H9 (cell line): ENCODE data around the gene SEMA4C. TPM values are rescaled to one million over a fixed set of nuclear protein-coding genes. Genes with fewer than 3 reads are reported as not detected.
A peak's percentile ranks its signal among the peaks of the same experiment; 100 is the strongest.

Experiments used
- DNase-seq: peaks from one replicate; pipeline ENCODE4 v3.0.0-alpha.2; 2017
- H2AFZ ChIP-seq: one replicate; pipeline ENCODE4 v1.6.1; 2013; ENCODE audit warnings: mild to moderate bottlenecking, low read length, control low read depth, moderate library complexity
- H2AK5ac ChIP-seq: 2 replicates; pipeline ENCODE4 v1.6.1; 2013; ENCODE audit warnings: low read length, control low read depth, mixed read lengths; ENCODE audit not compliant: insufficient read length
- H2BK120ac ChIP-seq: one replicate; pipeline ENCODE4 v1.6.1; 2013; ENCODE audit warnings: low read depth, mild to moderate bottlenecking, low read length, control low read depth, inconsistent platforms; ENCODE audit not compliant: poor library complexity, severe bottlenecking
- H2BK12ac ChIP-seq: 2 replicates; pipeline ENCODE4 v1.6.1; 2013; ENCODE audit warnings: low read length, control low read depth, mixed read lengths, low read depth; ENCODE audit not compliant: insufficient read length
- H2BK15ac ChIP-seq: 2 replicates; pipeline ENCODE4 v1.6.1; 2013; ENCODE audit warnings: low read depth, low read length, control low read depth
- H2BK20ac ChIP-seq: one replicate; pipeline ENCODE4 v1.6.1; 2013; ENCODE audit warnings: low read depth, mild to moderate bottlenecking, low read length, control low read depth, inconsistent platforms; ENCODE audit not compliant: poor library complexity, severe bottlenecking
- H2BK5ac ChIP-seq: 2 replicates; pipeline ENCODE4 v1.6.1; 2013; ENCODE audit warnings: low read length, control low read depth, mixed read lengths; ENCODE audit not compliant: insufficient read length
- H3K14ac ChIP-seq: 2 replicates; pipeline ENCODE4 v1.6.1; 2013; ENCODE audit warnings: low read length, control low read depth; ENCODE audit not compliant: insufficient read depth
- H3K18ac ChIP-seq: 2 replicates; pipeline ENCODE4 v1.6.1; 2013; ENCODE audit warnings: low read depth, mild to moderate bottlenecking, mixed read lengths, low read length, control low read depth; ENCODE audit not compliant: insufficient read length
- H3K23ac ChIP-seq: 2 replicates; pipeline ENCODE4 v1.6.1; 2013; ENCODE audit warnings: low read length, control low read depth, mixed read lengths, low read depth; ENCODE audit not compliant: insufficient read length
- H3K23me2 ChIP-seq: 2 replicates; pipeline ENCODE4 v1.6.1; 2013; ENCODE audit warnings: low read depth, mild to moderate bottlenecking, mixed read lengths, low read length, control low read depth; ENCODE audit not compliant: insufficient read length, poor library complexity, severe bottlenecking
- H3K27ac ChIP-seq: 2 replicates; pipeline ENCODE4 v1.5.1; 2013; ENCODE audit warnings: low read length, control low read depth, mixed read lengths, low read depth; ENCODE audit not compliant: insufficient read length
- H3K27me3 ChIP-seq: 2 replicates; pipeline ENCODE4 v1.6.1; 2013; ENCODE audit warnings: low read length, control low read depth, inconsistent platforms; ENCODE audit not compliant: insufficient read depth
- H3K4ac ChIP-seq: 2 replicates; pipeline ENCODE4 v1.6.1; 2013; ENCODE audit warnings: low read depth, mild to moderate bottlenecking, control low read depth, inconsistent platforms, low read length, moderate library complexity
- H3K4me1 ChIP-seq: 2 replicates; pipeline ENCODE4 v1.6.1; 2013; ENCODE audit warnings: low read length, control low read depth, inconsistent platforms; ENCODE audit not compliant: insufficient read depth
- H3K4me2 ChIP-seq: 2 replicates; pipeline ENCODE4 v1.6.1; 2013; ENCODE audit warnings: low read length, control low read depth, mixed read lengths; ENCODE audit not compliant: insufficient read length, insufficient read depth
- H3K56ac ChIP-seq: 2 replicates; pipeline ENCODE4 v1.6.1; 2013; ENCODE audit warnings: low read depth, mild to moderate bottlenecking, mixed read lengths, low read length, control low read depth; ENCODE audit not compliant: insufficient read length
- H3K79me1 ChIP-seq: 2 replicates; pipeline ENCODE4 v1.6.1; 2013; ENCODE audit warnings: low read depth, mild to moderate bottlenecking, moderate library complexity, low read length, control low read depth, inconsistent platforms; ENCODE audit not compliant: insufficient read depth, poor library complexity, severe bottlenecking
- H3K79me2 ChIP-seq: 2 replicates; pipeline ENCODE4 v1.6.1; 2013; ENCODE audit warnings: low read length, control low read depth, inconsistent platforms; ENCODE audit not compliant: insufficient read depth
- H3K9ac ChIP-seq: 2 replicates; pipeline ENCODE4 v1.6.1; 2013; ENCODE audit warnings: low read length, control low read depth, mixed read lengths; ENCODE audit not compliant: insufficient read length; ENCODE audit errors: extremely low read depth
- H3K9me3 ChIP-seq: one replicate; pipeline ENCODE4 v1.6.1; 2013; ENCODE audit warnings: low read depth, low read length, inconsistent platforms; ENCODE audit not compliant: control insufficient read depth
- H3T11ph ChIP-seq: one replicate; pipeline ENCODE4 v1.6.1; 2013; ENCODE audit warnings: mild to moderate bottlenecking, low read length, control low read depth, inconsistent platforms
- H4K20me1 ChIP-seq: one replicate; pipeline ENCODE4 v1.6.1; 2013; ENCODE audit not compliant: control insufficient read depth, insufficient read length, insufficient read depth
- H4K5ac ChIP-seq: 2 replicates; pipeline ENCODE4 v1.6.1; 2013; ENCODE audit warnings: low read depth, mild to moderate bottlenecking, mixed read lengths, low read length, control low read depth; ENCODE audit not compliant: insufficient read length
- H4K8ac ChIP-seq: replicated peaks from 2 replicates; pipeline ENCODE4 v1.6.1; 2013; ENCODE audit warnings: low read length, control low read depth, mixed read lengths, low read depth; ENCODE audit not compliant: insufficient read length
- H4K91ac ChIP-seq: 2 replicates; pipeline ENCODE4 v1.6.1; 2013; ENCODE audit warnings: low read depth, mild to moderate bottlenecking, moderate library complexity, mixed read lengths, low read length, control low read depth; ENCODE audit not compliant: insufficient read length
- H3K27ac Mint-ChIP-seq, 3 experiments: 2 replicates in 2 of 3; 3 replicates in 1 of 3; pipeline ENCODE4 v1.8.0; 2020 to 2021; ENCODE audit warnings: mixed read lengths in 3 of 3, mild to moderate bottlenecking in 1 of 3, moderate library complexity in 1 of 3
- H3K27me3 Mint-ChIP-seq: 2 replicates; pipeline ENCODE4 v1.8.0; 2021; ENCODE audit warnings: low read depth, mild to moderate bottlenecking, moderate library complexity, mixed read lengths
- H3K36me3 Mint-ChIP-seq, 3 experiments: 2 replicates in 2 of 3; 3 replicates in 1 of 3; pipeline ENCODE4 v1.8.0; 2020 to 2021; ENCODE audit warnings: low read depth in 3 of 3, mixed read lengths in 3 of 3; ENCODE audit not compliant: insufficient read depth in 1 of 3
- H3K4me1 Mint-ChIP-seq, 2 experiments: 2 replicates each; pipeline ENCODE4 v1.8.0; 2020; ENCODE audit warnings: mixed read lengths in 2 of 2
- H3K4me3 Mint-ChIP-seq, 2 experiments: 2 replicates in 1 of 2; 3 replicates in 1 of 2; pipeline ENCODE4 v1.8.0; 2020 to 2021; ENCODE audit warnings: mild to moderate bottlenecking in 2 of 2, mixed read lengths in 2 of 2, moderate library complexity in 1 of 2
- H3K9me3 Mint-ChIP-seq, 2 experiments: 2 replicates in 1 of 2; 3 replicates in 1 of 2; pipeline ENCODE4 v1.8.0; 2020; ENCODE audit warnings: mild to moderate bottlenecking in 2 of 2, mixed read lengths in 2 of 2, moderate library complexity in 1 of 2
- CTCF ChIP-seq: fragments of 200-600 bp; sonication (generic); conservative IDR thresholded peaks from 3 replicates; pipeline ENCODE4 v1.8.0; 2021; ENCODE audit warnings: antibody characterized with exemption, mild to moderate bottlenecking
- WGBS: extraction: QIAGEN DNeasy Blood & Tissue Kit; methylation state at CpG from one replicate; pipeline ENCODE4 v1.1.7; 2013; ENCODE audit warnings: missing lambda C conversion rate, low lambda C conversion rate, mixed read lengths; ENCODE audit not compliant: insufficient read length; ENCODE audit errors: extremely low coverage; 5-methylcytosine and 5-hydroxymethylcytosine counted together
- total RNA-seq: library from RNA; stranded (reverse); gene quantifications from 2 replicates; pipeline ENCODE4 v1.2.1, GENCODE V29; 2021

The SEMA4C gene
- total RNA-seq, 1 experiment from 2014 or later, result 81.6 TPM

- Histone ChIP-seq H3K14ac (peak overlapping the region; percentile 2; the same call in 1 of the 2 replicates), H4K5ac (no peak overlapping the region), H2AK5ac (no peak overlapping the region), H3K27me3 (no peaks in the 10 kb centered on the region), H3K9ac (no peak overlapping the region), H2BK15ac (no peak overlapping the region), H4K91ac (no peak overlapping the region), H2BK12ac (no peak overlapping the region), H3K56ac (no peak overlapping the region), H2BK20ac (no peak overlapping the region), H3K9me3 (no peaks in the 10 kb centered on the region), H2BK120ac (no peak overlapping the region), H4K8ac (no peak overlapping the region), H3K79me2 (no peaks in the 10 kb centered on the region), H2BK5ac (no peak overlapping the region), H4K20me1 (no peaks in the 10 kb centered on the region), H3K18ac (no peak overlapping the region), H3K4me1 (no peaks in the 10 kb centered on the region; the same call in 1 of the 2 replicates), H3K4me2 (no peak overlapping the region), H3K27ac (no peak overlapping the region), H3T11ph (no peak overlapping the region), H3K79me1 (no peaks in the 10 kb centered on the region), H3K23ac (no peak overlapping the region), H3K23me2 (peaks cover under 1% of the 10 kb centered on the region), H3K4ac (no peak overlapping the region), H2AFZ (no peak overlapping the region)
- no CpG with 5 or more reads among the region's 14 CpGs for WGBS
- no peak for TF ChIP-seq CTCF
- peak; percentile 53 for DNase-seq
- Mint-ChIP-seq H3K9me3 (no peaks in the 10 kb centered on the region), H3K4me3 (peak overlapping the region in 1 of 2 experiments; percentile 41; a peak in 2 of 5 replicates), H3K27ac (peak overlapping the region in 2 of 3 experiments; percentile 34 to 44; a peak in 2 of 7 replicates), H3K36me3 (peaks cover 0 to 5% (median 2%) of the 10 kb centered on the region in 3 experiments; a peak in 3 of 7 replicates), H3K4me1 (peaks cover 56 to 68% of the 10 kb centered on the region in 2 experiments), H3K27me3 (peaks cover 1% of the 10 kb centered on the region)
Measured at GRCh38 chr2:96875498-96876268, 5.8 kb upstream of the SEMA4C start.
